Mesenchymal stem cell (in vitro differentiated cells and primary cell): ENCODE data around the gene DMRT2.

Experiments used
- DNase-seq: peaks from one replicate; pipeline ENCODE4 v3.0.0-alpha.2; 2013
- H2AFZ ChIP-seq: one replicate; pipeline ENCODE4 v1.6.1; 2013; ENCODE audit warnings: low read depth, mild to moderate bottlenecking, control low read depth, inconsistent platforms, low read length, moderate library complexity
- H2AK5ac ChIP-seq: 2 replicates; pipeline ENCODE4 v1.6.1; 2013; ENCODE audit warnings: low read length, moderate library complexity, mild to moderate bottlenecking, inconsistent platforms; ENCODE audit not compliant: severe bottlenecking
- H2BK120ac ChIP-seq: one replicate; pipeline ENCODE4 v1.6.1; 2013; ENCODE audit warnings: low read depth, mild to moderate bottlenecking, inconsistent platforms, low read length, moderate library complexity
- H2BK12ac ChIP-seq, 2 experiments: one replicate each; pipeline ENCODE4 v1.6.1; 2013; ENCODE audit warnings: inconsistent platforms in 2 of 2, low read length in 2 of 2, mild to moderate bottlenecking in 2 of 2, moderate library complexity in 2 of 2, control low read depth in 1 of 2
- H2BK15ac ChIP-seq: one replicate; pipeline ENCODE4 v1.6.1; 2013; ENCODE audit warnings: mild to moderate bottlenecking, low read depth, inconsistent platforms; ENCODE audit not compliant: poor library complexity, severe bottlenecking
- H2BK5ac ChIP-seq: 2 replicates; pipeline ENCODE4 v1.6.1; 2013; ENCODE audit warnings: low read depth, mild to moderate bottlenecking, low read length, control low read depth, inconsistent platforms; ENCODE audit not compliant: poor library complexity, severe bottlenecking
- H3K14ac ChIP-seq, 2 experiments: one replicate each; pipeline ENCODE4 v1.6.1; 2013; ENCODE audit warnings: inconsistent platforms in 2 of 2, low read length in 2 of 2, control low read depth in 1 of 2, mild to moderate bottlenecking in 1 of 2, moderate library complexity in 1 of 2
- H3K18ac ChIP-seq, 2 experiments: one replicate each; pipeline ENCODE4 v1.6.1; 2013; ENCODE audit warnings: inconsistent platforms in 2 of 2, low read length in 2 of 2, control low read depth in 1 of 2, low read depth in 1 of 2, mild to moderate bottlenecking in 1 of 2
- H3K23ac ChIP-seq, 2 experiments: one replicate each; pipeline ENCODE4 v1.6.1; 2013; ENCODE audit warnings: inconsistent platforms in 2 of 2, low read length in 2 of 2, mild to moderate bottlenecking in 2 of 2, moderate library complexity in 2 of 2, control low read depth in 1 of 2
- H3K27ac ChIP-seq: 2 replicates; pipeline ENCODE4 v1.5.1; 2013; ENCODE audit warnings: mild to moderate bottlenecking, moderate library complexity, low read length, control low read depth, inconsistent platforms; ENCODE audit not compliant: poor library complexity, severe bottlenecking
- H3K27me3 ChIP-seq, 2 experiments: 2 replicates each; pipeline versions ENCODE4 v1.6.1 to v1.7.0; 2013; ENCODE audit warnings: low read length in 2 of 2, mild to moderate bottlenecking in 2 of 2, moderate library complexity in 2 of 2, control low read depth in 1 of 2, inconsistent platforms in 1 of 2; ENCODE audit not compliant: control insufficient read depth in 1 of 2, insufficient read depth in 1 of 2
- H3K36me3 ChIP-seq, 2 experiments: 2 replicates each; pipeline versions ENCODE4 v1.6.1 to v1.7.0; 2013; ENCODE audit warnings: low read length in 2 of 2, control low read depth in 1 of 2, inconsistent platforms in 1 of 2, low read depth in 1 of 2, mild to moderate bottlenecking in 1 of 2; ENCODE audit not compliant: insufficient read depth in 2 of 2, control insufficient read depth in 1 of 2
- H3K4ac ChIP-seq, 2 experiments: one replicate each; pipeline ENCODE4 v1.6.1; 2013; ENCODE audit warnings: inconsistent platforms in 2 of 2, low read length in 2 of 2, mild to moderate bottlenecking in 2 of 2, moderate library complexity in 2 of 2, control low read depth in 1 of 2, low read depth in 1 of 2
- H3K4me1 ChIP-seq: 2 replicates; pipeline ENCODE4 v1.6.1; 2013; ENCODE audit warnings: low read depth, low read length, control low read depth; ENCODE audit not compliant: control insufficient read depth, insufficient read depth
- H3K4me2 ChIP-seq: 2 replicates; pipeline ENCODE4 v1.6.1; 2013; ENCODE audit warnings: low read length, mild to moderate bottlenecking, inconsistent platforms; ENCODE audit not compliant: poor library complexity, severe bottlenecking
- H3K4me3 ChIP-seq, 2 experiments: 2 replicates each; pipeline versions ENCODE4 v1.5.1 to v1.7.0; 2013; ENCODE audit warnings: low read length in 2 of 2, mild to moderate bottlenecking in 2 of 2, control low read depth in 1 of 2, low read depth in 1 of 2; ENCODE audit not compliant: insufficient read depth in 1 of 2
- H3K79me1 ChIP-seq: replicated peaks from 2 replicates; pipeline ENCODE4 v1.6.1; 2013; ENCODE audit warnings: mild to moderate bottlenecking, control low read depth, low read length, inconsistent platforms; ENCODE audit not compliant: poor library complexity, severe bottlenecking
- H3K9ac ChIP-seq: 2 replicates; pipeline ENCODE4 v1.7.0; 2013; ENCODE audit warnings: mild to moderate bottlenecking, low read length, moderate library complexity
- H3K9me3 ChIP-seq: 2 replicates; pipeline ENCODE4 v1.7.0; 2013; ENCODE audit warnings: mild to moderate bottlenecking, low read length; ENCODE audit not compliant: control insufficient read depth
- H4K8ac ChIP-seq: one replicate; pipeline ENCODE4 v1.6.1; 2013; ENCODE audit warnings: inconsistent platforms, mild to moderate bottlenecking, low read length, moderate library complexity
- H4K91ac ChIP-seq: one replicate; pipeline ENCODE4 v1.6.1; 2013; ENCODE audit warnings: mild to moderate bottlenecking, low read length, inconsistent platforms
- WGBS: methylation state at CpG from one replicate; pipeline ENCODE4 v1.1.7; 2013; ENCODE audit warnings: mixed read lengths; 5-methylcytosine and 5-hydroxymethylcytosine counted together

DMRT2 gene

GRCh38 chr9:1014225-1014624, 35.9 kb upstream of the DMRT2 start:
- H3K4me1 ChIP-seq, result no peaks in the 10 kb centered on the region
- H3K79me1 ChIP-seq, result no peaks in the 10 kb centered on the region
- H3K27me3 ChIP-seq, result peaks cover 0 to 9% of the 10 kb centered on the region in 2 experiments
- no peak overlapping the region for H3K14ac ChIP-seq
- no peaks in the 10 kb centered on the region for H3K36me3 ChIP-seq
- H3K9me3 ChIP-seq, result no peaks in the 10 kb centered on the region
- H3K18ac ChIP-seq, result no peak overlapping the region
- no peak overlapping the region for H2AK5ac ChIP-seq
- H3K4me2 ChIP-seq, result no peak overlapping the region
- DNase-seq, result no peak
- no peak overlapping the region for H2AFZ ChIP-seq
- no peak overlapping the region for H3K27ac ChIP-seq
- no peak overlapping the region for H2BK120ac ChIP-seq
- H2BK12ac ChIP-seq, result no peak overlapping the region
- H2BK5ac ChIP-seq, result no peak overlapping the region
- no peak overlapping the region for H4K8ac ChIP-seq
- no peak overlapping the region for H3K4ac ChIP-seq
- H3K4me3 ChIP-seq, result no peak overlapping the region
- H4K91ac ChIP-seq, result no peak overlapping the region
- no peak overlapping the region for H3K23ac ChIP-seq
- 0% methylated on average over 1 of the region's 4 CpGs for WGBS
- no peak overlapping the region for H2BK15ac ChIP-seq
- H3K9ac ChIP-seq, result no peak overlapping the region

GRCh38 chr9:1014640-1015039, 35.5 kb upstream of the DMRT2 start:
- H3K4ac ChIP-seq, result no peak overlapping the region
- no peaks in the 10 kb centered on the region for H3K36me3 ChIP-seq
- no peak overlapping the region for H2BK5ac ChIP-seq
- H3K9ac ChIP-seq, result no peak overlapping the region
- H3K9me3 ChIP-seq, result no peaks in the 10 kb centered on the region
- H3K27ac ChIP-seq, result no peak overlapping the region
- peaks cover 0 to 9% of the 10 kb centered on the region in 2 experiments for H3K27me3 ChIP-seq
- H3K4me1 ChIP-seq, result no peaks in the 10 kb centered on the region
- no peaks in the 10 kb centered on the region for H3K79me1 ChIP-seq
- whole genome bisulfite sequencing, result 83% methylated on average over 1 of the region's 2 CpGs
- H3K23ac ChIP-seq, result no peak overlapping the region
- no peak overlapping the region for H2BK12ac ChIP-seq
- no peak overlapping the region for H2AK5ac ChIP-seq
- no peak for DNase-seq
- no peak overlapping the region for H3K18ac ChIP-seq
- no peak overlapping the region for H3K14ac ChIP-seq
- H4K91ac ChIP-seq, result no peak overlapping the region
- no peak overlapping the region for H3K4me3 ChIP-seq
- H4K8ac ChIP-seq, result no peak overlapping the region
- no peak overlapping the region for H3K4me2 ChIP-seq
- H2AFZ ChIP-seq, result no peak overlapping the region
- H2BK120ac ChIP-seq, result no peak overlapping the region
- H2BK15ac ChIP-seq, result no peak overlapping the region

GRCh38 chr9:1018121-1018520, 32.0 kb upstream of the DMRT2 start:
- Histone ChIP-seq H3K23ac (no peak overlapping the region), H2BK5ac (no peak overlapping the region), H3K14ac (no peak overlapping the region)

GRCh38 chr9:1024112-1024511, 26.0 kb upstream of the DMRT2 start:
- no peak overlapping the region for H2BK12ac ChIP-seq
- H3K9me3 ChIP-seq, result peaks cover 13% of the 10 kb centered on the region
- no peak overlapping the region for H4K8ac ChIP-seq
- H4K91ac ChIP-seq, result no peak overlapping the region
- H3K14ac ChIP-seq, result no peak overlapping the region
- no peak overlapping the region for H2BK15ac ChIP-seq
- 40% methylated on average over 1 of the region's 1 CpG for WGBS
- H2AK5ac ChIP-seq, result no peak overlapping the region
- DNase-seq, result no peak
- no peak overlapping the region for H3K9ac ChIP-seq
- H3K4me3 ChIP-seq, result no peak overlapping the region
- H2BK5ac ChIP-seq, result no peak overlapping the region
- no peak overlapping the region for H3K18ac ChIP-seq
- no peak overlapping the region for H3K4me2 ChIP-seq
- no peaks in the 10 kb centered on the region for H3K4me1 ChIP-seq
- no peaks in the 10 kb centered on the region for H3K79me1 ChIP-seq
- H2BK120ac ChIP-seq, result no peak overlapping the region
- H3K27ac ChIP-seq, result no peak overlapping the region
- no peak overlapping the region for H2AFZ ChIP-seq
- no peaks in the 10 kb centered on the region for H3K36me3 ChIP-seq
- H3K4ac ChIP-seq, result no peak overlapping the region
- no peaks in the 10 kb centered on the region for H3K27me3 ChIP-seq
- no peak overlapping the region for H3K23ac ChIP-seq

More at GRCh38 chr9:1018121-1018520, 32.0 kb upstream of the DMRT2 start:
- Histone ChIP-seq H3K4ac (no peak overlapping the region), H3K36me3 (no peaks in the 10 kb centered on the region), H3K9ac (no peak overlapping the region), H3K9me3 (peaks cover 9% of the 10 kb centered on the region), H3K79me1 (no peaks in the 10 kb centered on the region), H3K4me3 (no peak overlapping the region), H3K4me1 (no peaks in the 10 kb centered on the region), H2AFZ (no peak overlapping the region), H2BK15ac (no peak overlapping the region), H3K27ac (no peak overlapping the region), H3K4me2 (no peak overlapping the region), H3K18ac (no peak overlapping the region), H4K91ac (no peak overlapping the region), H2BK120ac (no peak overlapping the region), H2AK5ac (no peak overlapping the region), H2BK12ac (no peak overlapping the region), H3K27me3 (no peaks in the 10 kb centered on the region), H4K8ac (no peak overlapping the region)
- no peak for DNase-seq
- WGBS, result 67% methylated on average over 10 of the region's 10 CpGs
